NB4 (cell line): ENCODE measurements around the gene IL17B.

Source experiments
- CTCF ChIP-seq: IDR thresholded peaks from one replicate; pipeline ENCODE4 v1.5.1; 2012; ENCODE audit warnings: low read depth, low read length
- MAX ChIP-seq: IDR thresholded peaks from 2 replicates; pipeline ENCODE4 v1.6.1; 2011; ENCODE audit warnings: low read depth, low read length
- POLR2A ChIP-seq: IDR thresholded peaks from 2 replicates; pipeline ENCODE4 v1.6.1; 2011; ENCODE audit warnings: mild to moderate bottlenecking; ENCODE audit not compliant: insufficient read length; ENCODE audit errors: extremely low read depth

- peak; percentile 85 for TF ChIP-seq CTCF
- no peak for TF ChIP-seq POLR2A
- no peak for TF ChIP-seq MAX
These were observed 11.7 kb downstream of the IL17B start for GRCh38 chr5:149367249-149367971.
